ENCODE results near the gene OR4D10. TPM values are rescaled to one million over a fixed set of nuclear protein-coding genes. Genes with fewer than 3 reads are reported as not detected.

OR4D10 gene
- not detected in 2 replicates for total RNA-seq

DNA sequence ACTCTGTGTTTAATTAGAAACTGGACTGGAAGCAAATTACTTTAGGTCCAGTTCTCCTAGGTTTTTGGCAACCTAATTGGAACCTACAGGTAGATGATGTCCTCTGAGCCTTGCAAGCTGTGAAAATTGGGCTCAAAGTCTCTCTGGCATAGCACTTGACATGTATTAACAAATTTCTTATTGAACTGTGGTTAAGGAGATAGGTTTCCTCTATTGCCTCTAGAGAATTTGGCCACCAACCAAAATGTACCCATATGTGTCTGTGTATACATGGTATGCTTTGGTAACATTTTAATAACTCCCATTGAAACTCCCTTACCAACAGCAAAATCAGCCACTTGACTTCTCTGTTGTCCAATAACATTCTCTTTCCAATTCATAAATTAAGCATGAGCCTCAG, at the start of gene OR4D10:
OR4D10 (plus strand) TSS at position 301 of the 400 bp plus-strand sequence. CDS start 4,115 bp downstream, outside the sequence.

DNA sequence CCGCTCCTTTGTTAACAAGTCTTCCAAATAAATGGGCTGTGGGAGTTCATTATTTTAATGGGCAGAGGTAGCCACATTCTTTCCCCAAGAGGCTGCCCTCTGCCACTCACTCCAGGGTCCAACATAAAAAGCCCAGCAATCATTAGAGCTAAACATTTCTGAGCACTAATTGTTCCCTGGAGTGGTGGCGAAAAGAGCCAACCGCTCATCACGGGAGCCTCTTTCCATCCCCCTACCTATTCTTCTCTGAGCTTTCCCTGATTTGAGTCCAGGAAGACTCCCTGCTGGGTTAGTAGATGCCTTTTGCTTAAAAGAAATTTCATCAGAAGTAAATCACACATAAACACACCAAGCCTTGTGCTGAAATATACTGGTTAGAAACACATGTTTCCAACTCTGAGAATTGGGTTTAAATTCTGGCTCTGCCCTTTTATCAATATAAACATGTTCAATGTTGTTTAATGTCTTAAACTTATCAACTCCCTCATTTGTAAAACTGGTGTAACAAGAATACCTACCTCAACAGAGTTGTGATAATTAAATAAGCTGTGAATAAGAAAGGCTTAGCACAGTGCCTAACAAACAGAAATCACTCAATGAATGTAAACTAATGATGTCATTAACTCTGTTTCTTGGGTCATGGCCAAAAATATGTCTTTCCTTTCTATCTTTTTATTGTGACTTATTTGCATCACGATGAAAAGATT, 46.6 kb upstream of the OR4D10 start, which contains the start of gene OR5A2:
OR5A2 (minus strand) TSS at position 53 of the 707 bp plus-strand sequence. CDS start 3,460 bp downstream, outside the sequence.

DNA sequence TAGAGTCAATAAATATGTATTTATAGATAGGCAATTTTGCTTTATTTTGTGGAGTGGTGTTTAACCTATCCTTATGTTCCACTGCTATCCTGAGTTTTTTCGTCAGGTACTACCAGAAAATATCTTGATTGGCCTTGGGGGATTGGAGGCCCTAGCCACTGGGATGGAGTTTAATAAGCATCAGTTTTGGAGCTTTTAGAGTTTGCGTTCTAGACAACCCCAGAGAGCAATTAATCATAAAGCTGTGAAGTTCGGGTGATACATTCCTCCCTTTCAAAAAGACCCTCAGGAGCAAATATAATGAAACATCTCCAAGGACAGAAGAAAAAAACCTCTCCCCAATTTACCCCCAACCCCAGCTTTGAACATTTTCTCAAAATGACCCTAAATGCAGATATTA, 36.9 kb upstream of the OR4D10 start, which contains the start of gene OR5A1:
OR5A1 (plus strand) TSS at position 301 of the 400 bp plus-strand sequence. CDS start 6,700 bp downstream, outside the sequence.

DNA sequence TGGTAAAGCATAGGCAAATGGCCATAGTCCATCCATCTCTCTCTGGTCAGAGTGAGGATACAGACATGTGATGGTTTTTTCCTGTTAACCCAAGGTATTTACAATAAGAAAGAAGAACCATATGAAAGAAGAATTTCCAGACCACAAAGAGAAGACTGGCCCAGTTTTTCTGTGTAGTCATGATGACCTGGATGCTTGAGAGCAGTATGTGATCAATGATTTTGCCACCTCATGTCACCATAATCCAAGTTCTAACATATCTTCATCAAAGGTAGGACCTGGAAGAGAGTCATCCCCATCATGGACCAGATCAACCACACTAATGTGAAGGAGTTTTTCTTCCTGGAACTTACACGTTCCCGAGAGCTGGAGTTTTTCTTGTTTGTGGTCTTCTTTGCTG, 16.5 kb upstream of the OR4D10 start, which contains the start of gene OR4D6:
OR4D6 (plus strand) TSS at position 301 of the 400 bp plus-strand sequence; CDS start at position 301, 0 bp downstream.

DNA sequence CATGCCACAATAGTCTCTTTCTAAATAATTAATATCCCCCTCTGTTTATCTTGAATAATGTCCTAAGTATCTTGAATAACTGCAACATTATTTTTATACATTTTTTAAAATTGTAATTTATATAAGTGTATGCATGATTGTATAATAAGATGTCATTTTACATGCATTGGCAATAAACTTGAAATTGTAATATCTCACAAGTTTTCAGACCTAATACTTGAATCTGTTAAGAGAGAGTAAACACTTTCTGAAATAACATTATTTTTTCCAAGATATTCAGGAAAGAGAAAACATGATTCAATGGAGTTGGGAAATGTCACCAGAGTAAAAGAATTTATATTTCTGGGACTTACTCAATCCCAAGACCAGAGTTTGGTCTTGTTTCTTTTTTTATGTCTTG, 30.2 kb downstream of the OR4D10 start, which contains the start of gene OR4D11:
OR4D11 (plus strand) TSS at position 301 of the 400 bp plus-strand sequence; CDS start at position 301, 0 bp downstream.

DNA sequence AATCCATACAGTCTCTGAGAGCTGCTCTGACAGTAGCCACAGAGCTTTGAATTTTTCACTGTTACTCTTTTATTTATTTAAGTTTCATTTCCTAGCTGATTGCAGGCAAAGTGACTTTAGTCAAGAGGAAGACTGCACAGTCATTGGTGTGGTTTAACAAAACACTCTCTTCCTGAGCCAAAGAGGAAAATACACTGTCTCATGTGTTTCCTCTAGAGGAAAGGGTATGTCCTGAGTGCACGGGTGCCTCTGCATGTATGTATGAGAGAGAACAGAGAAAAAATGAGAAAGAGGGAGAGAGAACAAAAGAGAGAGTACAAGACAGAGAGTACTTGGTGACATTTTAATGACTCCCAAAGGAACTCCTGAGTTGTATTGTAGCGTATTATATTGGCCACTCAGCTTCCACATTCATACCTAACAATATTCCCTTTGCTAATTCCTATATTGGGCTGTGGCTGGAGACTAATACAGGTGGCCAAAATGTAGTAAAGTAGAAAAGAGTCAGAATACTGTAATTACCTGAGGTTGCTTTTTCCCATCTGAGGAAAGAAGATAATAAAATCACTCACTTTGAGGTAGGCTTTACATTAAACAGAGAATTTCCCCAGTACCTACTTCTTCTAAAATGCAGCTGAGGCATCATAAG, 38.0 kb downstream of the OR4D10 start, which contains the start of gene OR4D9:
OR4D9 (plus strand) TSS at position 599 of the 649 bp plus-strand sequence. CDS start 3,374 bp downstream, outside the sequence.

Other genes starting within 250 kb of the OR4D10 start
- not detected in 2 replicates for gene OR5AN1, start 114.4 kb upstream of the OR4D10 start, total RNA-seq
- gene OR5A2, start 46.9 kb upstream of the OR4D10 start, total RNA-seq: not detected in 2 replicates
- gene OR5A1, start 36.8 kb upstream of the OR4D10 start, total RNA-seq: not detected in 2 replicates
- not detected in 2 replicates for gene OR4D6, start 16.4 kb upstream of the OR4D10 start, total RNA-seq
- gene OR4D11, start 30.3 kb downstream of the OR4D10 start, total RNA-seq: not detected in 2 replicates
- gene OR4D9, start 38.2 kb downstream of the OR4D10 start, total RNA-seq: not detected in 2 replicates
- gene OSBP, start 142.5 kb downstream of the OR4D10 start, total RNA-seq: 43.5 and 49.1 TPM in 2 replicates
- gene PATL1, start 195.7 kb downstream of the OR4D10 start, total RNA-seq: 9.9 and 13.8 TPM in 2 replicates
- not detected in 2 replicates for gene OR10V1, start 240.5 kb downstream of the OR4D10 start, total RNA-seq

Measured in smooth muscle cell of the pulmonary artery (primary cell).